ENCODE data around the gene EDN1. TPM values are rescaled to one million over a fixed set of nuclear protein-coding genes. Genes with fewer than 3 reads are reported as not detected.

EDN1 gene
- total and polyA plus RNA-seq, 2 of the 4 experiments (the other 2 are of a cell fraction): 5.6 to 9.0 TPM

DNA sequence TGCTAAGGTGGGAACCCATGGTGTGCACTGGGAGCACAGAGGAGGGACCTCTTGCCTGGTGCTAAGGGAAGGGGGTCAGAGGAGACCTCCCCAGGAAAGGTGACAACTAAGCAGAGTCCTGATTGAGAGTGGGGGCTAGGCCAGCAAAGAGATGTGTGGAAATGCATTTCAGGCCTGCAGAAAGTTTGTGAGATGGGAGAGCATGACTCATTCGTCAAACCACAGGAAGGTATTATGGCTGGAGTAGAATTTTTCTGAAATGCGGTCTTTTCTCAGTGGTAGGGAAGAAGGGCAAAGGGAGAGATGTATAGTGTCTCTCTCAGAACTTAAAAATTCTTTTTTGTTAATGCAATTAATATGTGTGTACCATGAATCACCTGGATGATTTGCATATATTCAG, 23.6 kb upstream of the EDN1 start:
- H3K4ac ChIP-seq (ENCODE audit: low read depth, low read length): 0 out of 2 replicates have a peak overlapping the region, but pooled peaks have one; percentile 11
- ChIA-PET POLR2A (ENCODE audit: unreplicated experiment) (no interaction called here), CTCF (no interaction called here)
- in situ Hi-C loops (cut with MboI; ENCODE audit: low sequenced_read_pairs): no loop called here
- no peak overlapping the region for H2BK15ac ChIP-seq (ENCODE audit: low read depth, low read length)
- no peak overlapping the region for H2BK20ac ChIP-seq (ENCODE audit: low read depth, low read length)
- 33% methylated on average over 1 of the region's 2 CpGs; no CpG with 5 or more reads in 1 of the 2 experiments for WGBS, 2 experiments (ENCODE audit: extremely low coverage in 2 of 2, insufficient read length in 1 of 2)
- H3K36me3 ChIP-seq (ENCODE audit: control insufficient read depth, insufficient read depth, low read length): no peaks in the 10 kb centered on the region
- H2BK5ac ChIP-seq (ENCODE audit: low read depth, low read length, poor library complexity, severe bottlenecking): no peak overlapping the region
- no peak overlapping the region for H2BK120ac ChIP-seq (ENCODE audit: low read depth, low read length)
- peaks cover 7% of the 10 kb centered on the region; the same call in 1 of the 2 replicates for H3K9me1 ChIP-seq (ENCODE audit: insufficient read depth, low read length)
- no peaks in the 10 kb centered on the region for H3K27me3 ChIP-seq (ENCODE audit: control insufficient read depth, insufficient read depth, low read length)
- no peak overlapping the region for H3K9ac ChIP-seq (ENCODE audit: low read depth, low read length)
- no peak overlapping the region for H2AFZ ChIP-seq (replicated peaks; ENCODE audit: low read length, poor library complexity)
- no peaks in the 10 kb centered on the region for H3K9me3 ChIP-seq (ENCODE audit: control insufficient read depth, insufficient read depth, low read length)
- dilution Hi-C loops (cut with HindIII; ENCODE audit: low sequenced_read_pairs, unreplicated experiment): no loop called here
- H3K4me2 ChIP-seq (ENCODE audit: low read depth, low read length): no peak overlapping the region
- no peak overlapping the region for H3K4me3 ChIP-seq (ENCODE audit: insufficient read depth, low read depth, low read length)
- no peaks in the 10 kb centered on the region for H3K79me1 ChIP-seq (ENCODE audit: low read depth in 1 of 2, low read length in 2 of 2)
- H3K14ac ChIP-seq (replicated peaks; ENCODE audit: low read depth, low read length): no peak overlapping the region
- no peak overlapping the region for H3K23ac ChIP-seq (ENCODE audit: low read depth, low read length)
- TF ChIP-seq MAFK (IDR thresholded peaks at IDR 0.05; ENCODE audit: low read depth, low read length): no peak
- no peak for TF ChIP-seq POLR2A (IDR thresholded peaks at IDR 0.05; ENCODE audit: low read depth, low read length)
- TF ChIP-seq CTCF (conservative IDR thresholded peaks at IDR 0.05; ENCODE audit: low read depth, low read length): no peak
- TF ChIP-seq CHD1 (IDR thresholded peaks at IDR 0.05; ENCODE audit: low read depth, low read length): no peak
- no peak for TF ChIP-seq SMC3 (IDR thresholded peaks at IDR 0.05; ENCODE audit: low read depth, low read length)
- no peak for TF ChIP-seq RCOR1 (IDR thresholded peaks at IDR 0.05; ENCODE audit: insufficient replicate concordance, low read length)
- peak; percentile 60 for TF ChIP-seq FOS (IDR thresholded peaks at IDR 0.05; ENCODE audit: low read depth, low read length)
- TF ChIP-seq, protein P1, sequence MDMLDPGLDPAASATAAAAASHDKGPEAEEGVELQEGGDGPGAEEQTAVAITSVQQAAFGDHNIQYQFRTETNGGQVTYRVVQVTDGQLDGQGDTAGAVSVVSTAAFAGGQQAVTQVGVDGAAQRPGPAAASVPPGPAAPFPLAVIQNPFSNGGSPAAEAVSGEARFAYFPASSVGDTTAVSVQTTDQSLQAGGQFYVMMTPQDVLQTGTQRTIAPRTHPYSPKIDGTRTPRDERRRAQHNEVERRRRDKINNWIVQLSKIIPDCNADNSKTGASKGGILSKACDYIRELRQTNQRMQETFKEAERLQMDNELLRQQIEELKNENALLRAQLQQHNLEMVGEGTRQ (IDR thresholded peaks at IDR 0.05; ENCODE audit: low read depth, low read length): no peak
- TF ChIP-seq ELK1 (IDR thresholded peaks at IDR 0.05; ENCODE audit: borderline replicate concordance, low read depth, low read length): no peak
- peak; percentile 29; the same call in 1 of the 2 replicates for TF ChIP-seq CEBPB (IDR thresholded peaks at IDR 0.05; ENCODE audit: low read depth, low read length)
- no peak for TF ChIP-seq NFE2L2 (IDR thresholded peaks at IDR 0.05; ENCODE audit: low read depth, low read length)
- TF ChIP-seq MXI1 (IDR thresholded peaks at IDR 0.05; ENCODE audit: borderline replicate concordance, low read depth, low read length): no peak
- TF ChIP-seq BHLHE40 (IDR thresholded peaks at IDR 0.05; ENCODE audit: low read depth, low read length): no peak
- TF ChIP-seq MAZ (IDR thresholded peaks at IDR 0.05; ENCODE audit: borderline replicate concordance, low read depth, low read length): peak; percentile 28; the same call in 1 of the 2 replicates
- TF ChIP-seq RFX5 (IDR thresholded peaks at IDR 0.05; ENCODE audit: low read depth, low read length): no peak
- TF ChIP-seq RAD21 (IDR thresholded peaks at IDR 0.05; ENCODE audit: low read length): no peak
- no peak overlapping the region for H2AK9ac ChIP-seq (replicated peaks; ENCODE audit: low read depth, low read length, poor library complexity)
- no peak overlapping the region for H2AK5ac ChIP-seq (ENCODE audit: low read depth, low read length)
- H3K4me1 ChIP-seq (ENCODE audit: control insufficient read depth, insufficient read depth, low read length): peaks cover 1% of the 10 kb centered on the region; the same call in 1 of the 2 replicates
- no peak overlapping the region for H4K91ac ChIP-seq (ENCODE audit: insufficient read depth, low read depth, low read length)
- peak; percentile 85 for ATAC-seq (ENCODE audit: low read depth)
- H3K18ac ChIP-seq (ENCODE audit: low read depth, low read length): no peak overlapping the region
- intact Hi-C loops (cut with micrococcal nuclease): no loop called here
- BruUV-seq (replicated peaks): no TSS peak
- H4K8ac ChIP-seq (ENCODE audit: low read depth in 2 of 2, low read length in 2 of 2): no peak overlapping the region
- H3K27ac ChIP-seq (ENCODE audit: insufficient read depth, low read length): no peak overlapping the region
- H4K20me1 ChIP-seq (ENCODE audit: insufficient read depth, low read length): no peaks in the 10 kb centered on the region
- DNase-seq: peak; percentile 77
- H3K56ac ChIP-seq (ENCODE audit: extremely low read depth, insufficient read depth, low read length): no peak overlapping the region
- no peak overlapping the region for H4K5ac ChIP-seq (ENCODE audit: low read depth, low read length)

All from IMR-90 (cell line).